H9 (cell line): ENCODE measurements around the gene GUCY2D. TPM values are rescaled to one million over a fixed set of nuclear protein-coding genes. Genes with fewer than 3 reads are reported as not detected.

Source experiments
- DNase-seq: peaks from one replicate; pipeline ENCODE4 v3.0.0-alpha.2; 2017
- H2AFZ ChIP-seq: one replicate; pipeline ENCODE4 v1.6.1; 2013; ENCODE audit warnings: mild to moderate bottlenecking, low read length, control low read depth, moderate library complexity
- H2AK5ac ChIP-seq: 2 replicates; pipeline ENCODE4 v1.6.1; 2013; ENCODE audit warnings: low read length, control low read depth, mixed read lengths; ENCODE audit not compliant: insufficient read length
- H2BK120ac ChIP-seq: one replicate; pipeline ENCODE4 v1.6.1; 2013; ENCODE audit warnings: low read depth, mild to moderate bottlenecking, low read length, control low read depth, inconsistent platforms; ENCODE audit not compliant: poor library complexity, severe bottlenecking
- H2BK12ac ChIP-seq: 2 replicates; pipeline ENCODE4 v1.6.1; 2013; ENCODE audit warnings: low read length, control low read depth, mixed read lengths, low read depth; ENCODE audit not compliant: insufficient read length
- H2BK15ac ChIP-seq: 2 replicates; pipeline ENCODE4 v1.6.1; 2013; ENCODE audit warnings: low read depth, low read length, control low read depth
- H2BK20ac ChIP-seq: one replicate; pipeline ENCODE4 v1.6.1; 2013; ENCODE audit warnings: low read depth, mild to moderate bottlenecking, low read length, control low read depth, inconsistent platforms; ENCODE audit not compliant: poor library complexity, severe bottlenecking
- H2BK5ac ChIP-seq: 2 replicates; pipeline ENCODE4 v1.6.1; 2013; ENCODE audit warnings: low read length, control low read depth, mixed read lengths; ENCODE audit not compliant: insufficient read length
- H3K14ac ChIP-seq: 2 replicates; pipeline ENCODE4 v1.6.1; 2013; ENCODE audit warnings: low read length, control low read depth; ENCODE audit not compliant: insufficient read depth
- H3K18ac ChIP-seq: 2 replicates; pipeline ENCODE4 v1.6.1; 2013; ENCODE audit warnings: low read depth, mild to moderate bottlenecking, mixed read lengths, low read length, control low read depth; ENCODE audit not compliant: insufficient read length
- H3K23ac ChIP-seq: 2 replicates; pipeline ENCODE4 v1.6.1; 2013; ENCODE audit warnings: low read length, control low read depth, mixed read lengths, low read depth; ENCODE audit not compliant: insufficient read length
- H3K23me2 ChIP-seq: 2 replicates; pipeline ENCODE4 v1.6.1; 2013; ENCODE audit warnings: low read depth, mild to moderate bottlenecking, mixed read lengths, low read length, control low read depth; ENCODE audit not compliant: insufficient read length, poor library complexity, severe bottlenecking
- H3K27ac ChIP-seq: 2 replicates; pipeline ENCODE4 v1.5.1; 2013; ENCODE audit warnings: low read length, control low read depth, mixed read lengths, low read depth; ENCODE audit not compliant: insufficient read length
- H3K27me3 ChIP-seq: 2 replicates; pipeline ENCODE4 v1.6.1; 2013; ENCODE audit warnings: low read length, control low read depth, inconsistent platforms; ENCODE audit not compliant: insufficient read depth
- H3K4ac ChIP-seq: 2 replicates; pipeline ENCODE4 v1.6.1; 2013; ENCODE audit warnings: low read depth, mild to moderate bottlenecking, control low read depth, inconsistent platforms, low read length, moderate library complexity
- H3K4me1 ChIP-seq: 2 replicates; pipeline ENCODE4 v1.6.1; 2013; ENCODE audit warnings: low read length, control low read depth, inconsistent platforms; ENCODE audit not compliant: insufficient read depth
- H3K4me2 ChIP-seq: 2 replicates; pipeline ENCODE4 v1.6.1; 2013; ENCODE audit warnings: low read length, control low read depth, mixed read lengths; ENCODE audit not compliant: insufficient read length, insufficient read depth
- H3K56ac ChIP-seq: 2 replicates; pipeline ENCODE4 v1.6.1; 2013; ENCODE audit warnings: low read depth, mild to moderate bottlenecking, mixed read lengths, low read length, control low read depth; ENCODE audit not compliant: insufficient read length
- H3K79me1 ChIP-seq: 2 replicates; pipeline ENCODE4 v1.6.1; 2013; ENCODE audit warnings: low read depth, mild to moderate bottlenecking, moderate library complexity, low read length, control low read depth, inconsistent platforms; ENCODE audit not compliant: insufficient read depth, poor library complexity, severe bottlenecking
- H3K79me2 ChIP-seq: 2 replicates; pipeline ENCODE4 v1.6.1; 2013; ENCODE audit warnings: low read length, control low read depth, inconsistent platforms; ENCODE audit not compliant: insufficient read depth
- H3K9ac ChIP-seq: 2 replicates; pipeline ENCODE4 v1.6.1; 2013; ENCODE audit warnings: low read length, control low read depth, mixed read lengths; ENCODE audit not compliant: insufficient read length; ENCODE audit errors: extremely low read depth
- H3K9me3 ChIP-seq: one replicate; pipeline ENCODE4 v1.6.1; 2013; ENCODE audit warnings: low read depth, low read length, inconsistent platforms; ENCODE audit not compliant: control insufficient read depth
- H3T11ph ChIP-seq: one replicate; pipeline ENCODE4 v1.6.1; 2013; ENCODE audit warnings: mild to moderate bottlenecking, low read length, control low read depth, inconsistent platforms
- H4K20me1 ChIP-seq: one replicate; pipeline ENCODE4 v1.6.1; 2013; ENCODE audit not compliant: control insufficient read depth, insufficient read length, insufficient read depth
- H4K5ac ChIP-seq: 2 replicates; pipeline ENCODE4 v1.6.1; 2013; ENCODE audit warnings: low read depth, mild to moderate bottlenecking, mixed read lengths, low read length, control low read depth; ENCODE audit not compliant: insufficient read length
- H4K8ac ChIP-seq: replicated peaks from 2 replicates; pipeline ENCODE4 v1.6.1; 2013; ENCODE audit warnings: low read length, control low read depth, mixed read lengths, low read depth; ENCODE audit not compliant: insufficient read length
- H4K91ac ChIP-seq: 2 replicates; pipeline ENCODE4 v1.6.1; 2013; ENCODE audit warnings: low read depth, mild to moderate bottlenecking, moderate library complexity, mixed read lengths, low read length, control low read depth; ENCODE audit not compliant: insufficient read length
- H3K27ac Mint-ChIP-seq, 3 experiments: 2 replicates in 2 of 3; 3 replicates in 1 of 3; pipeline ENCODE4 v1.8.0; 2020 to 2021; ENCODE audit warnings: mixed read lengths in 3 of 3, mild to moderate bottlenecking in 1 of 3, moderate library complexity in 1 of 3
- H3K27me3 Mint-ChIP-seq: 2 replicates; pipeline ENCODE4 v1.8.0; 2021; ENCODE audit warnings: low read depth, mild to moderate bottlenecking, moderate library complexity, mixed read lengths
- H3K36me3 Mint-ChIP-seq, 3 experiments: 2 replicates in 2 of 3; 3 replicates in 1 of 3; pipeline ENCODE4 v1.8.0; 2020 to 2021; ENCODE audit warnings: low read depth in 3 of 3, mixed read lengths in 3 of 3; ENCODE audit not compliant: insufficient read depth in 1 of 3
- H3K4me1 Mint-ChIP-seq, 2 experiments: 2 replicates each; pipeline ENCODE4 v1.8.0; 2020; ENCODE audit warnings: mixed read lengths in 2 of 2
- H3K4me3 Mint-ChIP-seq, 2 experiments: 2 replicates in 1 of 2; 3 replicates in 1 of 2; pipeline ENCODE4 v1.8.0; 2020 to 2021; ENCODE audit warnings: mild to moderate bottlenecking in 2 of 2, mixed read lengths in 2 of 2, moderate library complexity in 1 of 2
- H3K9me3 Mint-ChIP-seq, 2 experiments: 2 replicates in 1 of 2; 3 replicates in 1 of 2; pipeline ENCODE4 v1.8.0; 2020; ENCODE audit warnings: mild to moderate bottlenecking in 2 of 2, mixed read lengths in 2 of 2, moderate library complexity in 1 of 2
- WGBS: extraction: QIAGEN DNeasy Blood & Tissue Kit; methylation state at CpG from one replicate; pipeline ENCODE4 v1.1.7; 2013; ENCODE audit warnings: missing lambda C conversion rate, low lambda C conversion rate, mixed read lengths; ENCODE audit not compliant: insufficient read length; ENCODE audit errors: extremely low coverage; 5-methylcytosine and 5-hydroxymethylcytosine counted together
- total RNA-seq: library from RNA; stranded (reverse); gene quantifications from 2 replicates; pipeline ENCODE4 v1.2.1, GENCODE V29; 2021
- TF ChIP-seq, protein P1 (sequence below): fragments of 200-600 bp; sonication (generic); conservative IDR thresholded peaks from 3 replicates; pipeline ENCODE4 v1.8.0; 2021; ENCODE audit warnings: antibody characterized with exemption, mild to moderate bottlenecking

Gene GUCY2D
- total RNA-seq, 1 experiment from 2014 or later = 0.15 TPM

DNA sequence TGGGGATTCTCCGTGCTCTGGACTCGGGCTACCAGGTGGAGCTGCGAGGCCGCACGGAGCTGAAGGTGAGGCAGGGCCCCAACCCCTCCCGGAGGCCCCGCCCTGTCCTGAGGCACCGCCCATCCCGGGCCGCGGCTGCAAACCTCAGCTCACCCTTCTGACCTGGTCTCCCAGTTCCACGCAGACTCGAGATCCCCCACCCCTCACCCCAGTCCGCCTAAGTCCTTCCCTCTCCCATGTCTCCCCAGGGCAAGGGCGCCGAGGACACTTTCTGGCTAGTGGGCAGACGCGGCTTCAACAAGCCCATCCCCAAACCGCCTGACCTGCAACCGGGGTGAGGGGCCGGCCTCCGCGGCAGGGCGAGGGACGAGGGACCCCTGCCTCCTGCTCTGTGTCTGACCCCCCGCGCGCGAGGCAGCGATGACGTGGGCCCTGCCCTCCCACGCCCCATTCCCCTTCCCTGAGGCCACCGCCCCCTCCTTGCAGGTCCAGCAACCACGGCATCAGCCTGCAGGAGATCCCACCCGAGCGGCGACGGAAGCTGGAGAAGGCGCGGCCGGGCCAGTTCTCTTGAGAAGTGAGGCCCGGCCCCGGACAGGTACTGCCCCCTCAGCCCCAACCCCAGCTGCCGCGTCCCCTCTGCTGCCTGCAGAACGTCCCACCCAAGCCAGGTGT, 13.7 kb downstream of the GUCY2D start:
- Histone ChIP-seq H3K79me1 (no peaks in the 10 kb centered on the region), H3K4me2 (peak overlapping the region; percentile 75), H3K23ac (no peak overlapping the region), H2AK5ac (no peak overlapping the region), H2BK15ac (no peak overlapping the region), H3K4me1 (no peaks in the 10 kb centered on the region; the same call in 1 of the 2 replicates), H3K27me3 (no peaks in the 10 kb centered on the region; the same call in 1 of the 2 replicates), H2BK120ac (no peak overlapping the region), H3K18ac (peak overlapping the region; percentile 5), H4K91ac (no peak overlapping the region), H3K79me2 (no peaks in the 10 kb centered on the region), H2AFZ (peak overlapping the region; percentile 71), H3K27ac (no peak overlapping the region), H3K23me2 (peaks cover 11% of the 10 kb centered on the region), H3T11ph (no peak overlapping the region), H2BK20ac (no peak overlapping the region), H4K8ac (no peak overlapping the region), H3K14ac (no peak overlapping the region), H2BK5ac (no peak overlapping the region), H3K9ac (no peak overlapping the region), H3K56ac (no peak overlapping the region), H3K4ac (no peak overlapping the region), H4K20me1 (no peaks in the 10 kb centered on the region), H3K9me3 (no peaks in the 10 kb centered on the region), H2BK12ac (no peak overlapping the region), H4K5ac (no peak overlapping the region)
- H3K27ac Mint-ChIP-seq = no peak overlapping the region
- peaks cover 6 to 16% of the 10 kb centered on the region in 2 experiments for H3K4me1 Mint-ChIP-seq
- peak; percentile 75 for DNase-seq
- peaks cover 0 to 1% (median 0%) of the 10 kb centered on the region in 3 experiments; a peak in 2 of 7 replicates for H3K36me3 Mint-ChIP-seq
- H3K27me3 Mint-ChIP-seq = peaks cover 35% of the 10 kb centered on the region
- H3K4me3 Mint-ChIP-seq = peak overlapping the region; percentile 73 to 84
- WGBS = no CpG with 5 or more reads among the region's 46 CpGs
- no peaks in the 10 kb centered on the region for H3K9me3 Mint-ChIP-seq
- TF ChIP-seq, protein P1, sequence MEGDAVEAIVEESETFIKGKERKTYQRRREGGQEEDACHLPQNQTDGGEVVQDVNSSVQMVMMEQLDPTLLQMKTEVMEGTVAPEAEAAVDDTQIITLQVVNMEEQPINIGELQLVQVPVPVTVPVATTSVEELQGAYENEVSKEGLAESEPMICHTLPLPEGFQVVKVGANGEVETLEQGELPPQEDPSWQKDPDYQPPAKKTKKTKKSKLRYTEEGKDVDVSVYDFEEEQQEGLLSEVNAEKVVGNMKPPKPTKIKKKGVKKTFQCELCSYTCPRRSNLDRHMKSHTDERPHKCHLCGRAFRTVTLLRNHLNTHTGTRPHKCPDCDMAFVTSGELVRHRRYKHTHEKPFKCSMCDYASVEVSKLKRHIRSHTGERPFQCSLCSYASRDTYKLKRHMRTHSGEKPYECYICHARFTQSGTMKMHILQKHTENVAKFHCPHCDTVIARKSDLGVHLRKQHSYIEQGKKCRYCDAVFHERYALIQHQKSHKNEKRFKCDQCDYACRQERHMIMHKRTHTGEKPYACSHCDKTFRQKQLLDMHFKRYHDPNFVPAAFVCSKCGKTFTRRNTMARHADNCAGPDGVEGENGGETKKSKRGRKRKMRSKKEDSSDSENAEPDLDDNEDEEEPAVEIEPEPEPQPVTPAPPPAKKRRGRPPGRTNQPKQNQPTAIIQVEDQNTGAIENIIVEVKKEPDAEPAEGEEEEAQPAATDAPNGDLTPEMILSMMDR = no peak
